Activated T-cell treated with anti-CD3 and anti-CD28 coated beads, Interleukin-2, amount 50 U/mL, for 4 hours (primary cell): ENCODE data around the gene CILP2. TPM values are rescaled to one million over a fixed set of nuclear protein-coding genes. Genes with fewer than 3 reads are reported as not detected.

Experiments
- ATAC-seq, 2 donors: fragments of 200-7000 bp; cut with Tn5 transposase; one replicate each; pipeline ENCODE4 v1.10.0; 2021
- DNase-seq: peaks from one replicate; pipeline ENCODE4 v3.0.0-alpha.2; 2020
- H3K27me3 Mint-ChIP-seq: one replicate; pipeline ENCODE4 v1.8.0; 2021; ENCODE audit warnings: low read depth, mixed read lengths
- H3K36me3 Mint-ChIP-seq: one replicate; pipeline ENCODE4 v1.8.0; 2022; ENCODE audit warnings: mixed read lengths; ENCODE audit not compliant: insufficient read depth
- H3K4me1 Mint-ChIP-seq: one replicate; pipeline ENCODE4 v1.8.0; 2021; ENCODE audit warnings: low read depth, mixed read lengths
- H3K4me3 Mint-ChIP-seq: one replicate; pipeline ENCODE4 v1.8.0; 2021; ENCODE audit warnings: mild to moderate bottlenecking, moderate library complexity, mixed read lengths
- H3K9me3 Mint-ChIP-seq: one replicate; pipeline ENCODE4 v1.8.0; 2021; ENCODE audit warnings: mixed read lengths
- total RNA-seq, 3 donors: library from RNA; stranded (reverse); gene quantifications; one replicate each; pipeline ENCODE4 v1.2.1, GENCODE V29; 2021

CILP2 gene
- total RNA-seq, 3 donors from 2014 or later, result 0.13 to 0.19 (median 0.18) TPM

DNA sequence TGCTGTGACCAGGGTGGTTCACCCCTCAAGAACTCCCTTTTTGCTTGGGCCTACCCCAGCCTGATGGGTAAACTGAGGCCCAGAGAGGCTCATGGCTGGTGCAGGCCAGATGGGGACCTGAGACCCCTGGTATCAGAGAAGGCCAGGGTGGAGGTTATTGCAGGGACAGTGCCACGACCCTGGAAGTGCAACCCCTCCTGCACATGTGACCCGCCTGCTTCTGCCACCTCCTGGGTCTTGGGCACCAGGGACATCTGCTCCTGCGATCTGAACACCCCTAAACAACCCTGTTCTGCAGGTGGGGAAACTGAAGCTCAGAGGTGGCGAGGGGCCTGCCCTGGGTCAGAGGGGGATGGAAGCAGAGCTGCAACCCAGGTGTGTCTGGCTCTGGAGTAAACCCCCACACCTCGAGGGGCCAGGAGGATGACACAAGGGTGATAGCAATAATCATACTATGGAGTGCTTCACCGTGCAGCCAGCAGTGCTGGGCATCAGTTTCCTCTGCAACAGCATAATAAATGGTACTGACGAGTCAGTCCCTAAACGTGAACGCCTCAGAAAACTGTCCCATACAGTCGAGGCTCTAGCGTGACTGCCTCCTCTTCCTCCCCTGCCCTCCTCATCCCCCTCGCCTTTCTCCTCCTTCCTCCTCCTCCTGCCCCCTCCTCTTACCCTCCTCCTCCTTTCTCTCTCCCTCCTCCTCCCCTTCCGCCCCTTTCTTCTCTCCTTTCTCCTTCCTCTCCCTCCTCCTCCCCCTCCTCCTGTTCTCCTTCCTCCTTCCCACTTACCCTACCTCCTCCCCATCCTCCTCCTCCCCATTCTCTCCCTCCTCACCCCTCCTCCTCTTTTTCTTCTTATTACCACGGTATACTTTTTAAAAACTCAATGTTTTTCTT, 5.0 kb upstream of the CILP2 start:
- H3K4me3 Mint-ChIP-seq, result no peak overlapping the region
- ATAC-seq, result no peak
- H3K27me3 Mint-ChIP-seq, result no peaks in the 10 kb centered on the region
- H3K4me1 Mint-ChIP-seq, result peaks cover 12% of the 10 kb centered on the region
- no peaks in the 10 kb centered on the region for H3K9me3 Mint-ChIP-seq
- peaks cover 3% of the 10 kb centered on the region for H3K36me3 Mint-ChIP-seq
- no peak for DNase-seq

DNA sequence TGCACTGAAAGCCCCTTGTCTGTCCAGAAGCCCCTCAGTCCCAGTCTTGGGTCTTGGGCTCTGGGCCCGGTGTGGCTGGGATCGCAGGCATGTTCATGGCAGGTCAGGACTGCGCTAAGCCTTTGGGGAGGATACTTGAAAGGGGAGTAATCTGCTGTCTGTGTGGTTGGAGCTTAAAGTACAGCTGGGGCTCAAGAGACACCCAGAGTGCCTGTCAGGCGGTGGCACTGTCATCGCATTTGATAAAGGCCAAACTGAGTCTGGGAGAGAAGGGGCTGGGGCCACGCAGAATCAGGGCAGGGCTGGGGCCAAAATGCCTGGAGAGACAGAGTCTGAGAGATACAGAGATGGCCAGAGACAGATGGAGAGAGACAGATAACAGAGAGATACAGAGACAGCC, 4.2 kb upstream of the CILP2 start:
- peaks cover 3% of the 10 kb centered on the region for H3K36me3 Mint-ChIP-seq
- peaks cover 17% of the 10 kb centered on the region for H3K4me1 Mint-ChIP-seq
- no peaks in the 10 kb centered on the region for H3K9me3 Mint-ChIP-seq
- no peak for DNase-seq
- H3K27me3 Mint-ChIP-seq, result peaks cover 4% of the 10 kb centered on the region
- no peak for ATAC-seq
- no peak overlapping the region for H3K4me3 Mint-ChIP-seq

DNA sequence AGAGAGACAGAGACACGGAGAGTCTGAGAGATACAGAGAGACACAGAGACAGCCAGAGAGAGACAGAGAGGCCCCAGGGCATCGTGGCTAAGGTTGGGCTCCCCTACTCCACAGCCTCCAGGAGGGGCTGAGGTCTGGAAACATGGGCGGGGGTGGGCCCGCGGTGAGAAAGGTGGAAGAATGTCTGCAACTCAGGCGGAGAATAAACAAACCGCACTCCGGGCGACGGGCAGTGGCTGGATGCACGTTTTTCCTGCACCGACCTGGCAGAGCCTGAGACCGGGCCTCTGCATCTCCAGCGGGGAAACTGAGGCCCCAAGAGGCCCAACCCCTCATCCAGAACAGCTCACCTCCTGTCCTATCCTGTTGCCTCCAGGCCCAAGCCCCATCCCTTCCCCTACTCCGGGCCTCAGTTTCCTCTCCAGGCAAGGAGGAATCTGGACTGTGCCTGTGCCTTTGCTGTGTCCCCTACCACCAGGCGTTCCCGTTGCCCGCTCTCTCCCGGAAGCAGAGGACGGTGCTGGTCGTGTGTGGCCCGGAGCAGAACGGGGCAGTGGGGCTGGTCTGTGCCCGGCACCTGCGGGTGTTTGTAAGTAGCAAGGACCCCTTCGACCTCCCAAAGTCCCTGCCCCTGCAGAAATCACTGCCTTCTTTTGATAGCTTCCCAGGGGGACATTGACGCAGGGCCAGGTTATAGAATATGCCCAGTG, 3.4 kb upstream of the CILP2 start:
- peaks cover 5% of the 10 kb centered on the region for H3K27me3 Mint-ChIP-seq

DNA sequence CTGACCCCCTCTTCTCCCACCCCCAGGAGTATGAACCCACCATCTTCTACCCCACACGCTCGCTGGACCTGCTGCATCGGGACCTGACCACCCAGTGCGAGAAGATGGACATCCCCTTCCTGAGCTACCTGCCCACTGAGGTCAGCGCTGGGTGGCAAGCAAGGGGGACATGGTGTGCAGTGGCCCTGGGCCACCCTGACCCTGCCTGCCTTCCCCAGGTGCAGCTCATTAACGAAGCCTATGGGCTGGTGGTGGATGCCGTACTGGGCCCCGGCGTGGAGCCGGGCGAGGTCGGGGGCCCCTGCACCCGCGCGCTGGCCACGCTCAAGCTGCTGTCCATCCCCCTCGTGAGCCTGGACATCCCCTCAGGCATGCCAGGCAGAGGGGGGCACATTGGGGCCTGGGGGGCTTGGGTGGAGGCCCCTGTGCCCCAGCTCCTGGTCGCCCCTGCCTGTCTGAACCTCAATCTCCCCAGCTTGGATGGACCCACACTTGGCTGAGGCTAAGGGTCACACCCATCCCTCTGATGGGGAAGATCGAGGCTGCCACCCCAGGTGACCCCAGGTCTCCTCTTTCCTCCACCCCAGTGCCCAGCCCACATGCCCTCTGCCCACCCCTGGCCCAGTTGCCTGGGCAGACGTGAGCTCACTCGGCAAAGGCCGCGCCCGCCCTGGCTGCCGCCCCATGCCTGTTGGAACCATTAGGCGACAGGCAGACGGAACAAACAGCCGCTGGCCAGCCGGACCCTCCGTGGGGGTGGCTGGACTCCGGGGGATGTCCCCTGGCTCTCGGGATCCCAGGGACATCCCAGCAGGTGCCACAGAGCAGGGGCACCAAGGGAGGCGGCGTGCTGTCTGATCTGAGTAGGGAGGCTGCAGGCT, 2.5 kb upstream of the CILP2 start:
- no peak overlapping the region for H3K4me3 Mint-ChIP-seq

More for the DNA sequence above, 3.4 kb upstream of the CILP2 start:
- Mint-ChIP-seq H3K9me3 (no peaks in the 10 kb centered on the region), H3K4me1 (peaks cover 21% of the 10 kb centered on the region), H3K36me3 (peaks cover 2% of the 10 kb centered on the region), H3K4me3 (peak overlapping the region; percentile 7)
- no peak for DNase-seq
- ATAC-seq, result no peak

DNA sequence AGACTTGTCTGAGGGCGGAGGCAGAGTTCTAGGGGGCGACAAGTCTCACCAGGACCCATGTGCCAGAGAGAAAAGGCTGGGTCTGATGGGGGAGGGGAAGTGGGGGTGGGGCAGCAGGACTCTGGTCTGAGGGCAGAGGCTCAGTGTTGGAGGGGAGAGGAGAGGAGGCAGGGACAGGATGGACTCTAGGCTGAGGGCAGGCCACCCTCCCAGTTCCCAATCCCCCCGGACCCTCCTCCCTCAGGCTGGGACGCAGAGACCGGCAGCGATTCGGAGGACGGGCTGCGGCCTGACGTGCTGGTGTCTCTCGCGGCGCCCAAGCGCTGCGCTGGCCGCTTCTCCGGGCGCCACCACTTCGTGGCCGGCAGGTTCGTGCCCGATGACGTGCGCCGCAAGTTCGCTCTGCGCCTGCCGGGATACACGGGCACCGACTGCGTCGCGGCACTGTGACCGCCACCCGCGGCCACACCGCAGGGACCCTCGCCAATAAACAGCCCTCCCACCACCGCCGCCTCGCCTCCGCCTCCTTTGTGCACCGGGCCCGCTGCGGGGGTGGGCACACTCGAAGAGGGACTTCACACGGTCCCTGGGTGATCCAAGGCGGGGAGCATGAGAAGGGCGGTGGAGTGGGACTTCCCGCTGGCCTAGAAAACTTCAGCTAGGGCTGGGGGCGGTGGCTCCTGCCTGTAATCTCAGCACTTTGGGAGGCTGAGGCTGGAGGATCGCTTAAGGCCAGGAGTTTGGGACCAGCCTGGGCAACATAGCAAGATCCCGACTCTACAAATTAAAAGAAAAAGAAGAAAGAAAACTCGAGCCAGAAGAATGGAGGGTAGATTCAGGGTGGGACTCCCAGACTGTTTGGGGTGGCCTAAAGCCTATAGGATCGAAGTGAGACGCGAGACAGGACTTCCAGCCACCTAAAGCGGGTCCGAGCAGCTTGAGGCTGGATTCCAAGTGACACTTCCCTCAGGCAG, 703 bp upstream of the CILP2 start:
- ATAC-seq (no peak), DNase-seq (peak; percentile 28)
- Mint-ChIP-seq H3K4me3 (peak overlapping the region; percentile 60), H3K36me3 (no peaks in the 10 kb centered on the region), H3K9me3 (no peaks in the 10 kb centered on the region), H3K4me1 (peaks cover 31% of the 10 kb centered on the region), H3K27me3 (peaks cover 5% of the 10 kb centered on the region)

More for the DNA sequence above, 2.5 kb upstream of the CILP2 start:
- DNase-seq, result no peak
- Mint-ChIP-seq H3K9me3 (no peaks in the 10 kb centered on the region), H3K36me3 (peaks cover 2% of the 10 kb centered on the region), H3K27me3 (peaks cover 5% of the 10 kb centered on the region), H3K4me1 (peaks cover 22% of the 10 kb centered on the region)
- ATAC-seq, result no peak

DNA sequence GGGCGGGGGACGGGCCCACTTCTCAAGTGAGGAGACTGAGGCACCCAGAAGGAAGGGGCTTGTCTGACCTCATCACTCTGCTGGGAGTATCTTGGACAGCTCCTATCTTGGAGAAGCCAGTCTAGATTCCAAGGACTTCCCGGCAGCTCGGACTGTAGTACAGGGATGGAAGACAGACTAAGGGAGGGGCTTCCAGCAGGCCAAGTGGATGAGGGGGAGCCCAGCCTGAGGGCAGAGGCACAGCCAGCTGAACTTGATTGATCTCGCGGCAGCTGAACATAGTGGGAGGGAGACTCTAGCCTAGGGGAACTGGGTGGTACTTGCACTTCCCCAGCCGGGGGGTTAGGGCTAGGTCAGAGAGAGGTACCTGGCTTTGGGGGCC, 711 bp downstream of the CILP2 start:
- no peaks in the 10 kb centered on the region for H3K36me3 Mint-ChIP-seq
- DNase-seq (no peak), ATAC-seq (no peak)
- H3K4me3 Mint-ChIP-seq, result peak overlapping the region; percentile 56
- peaks cover 33% of the 10 kb centered on the region for H3K4me1 Mint-ChIP-seq
- H3K9me3 Mint-ChIP-seq, result no peaks in the 10 kb centered on the region
- H3K27me3 Mint-ChIP-seq, result peaks cover 5% of the 10 kb centered on the region

DNA sequence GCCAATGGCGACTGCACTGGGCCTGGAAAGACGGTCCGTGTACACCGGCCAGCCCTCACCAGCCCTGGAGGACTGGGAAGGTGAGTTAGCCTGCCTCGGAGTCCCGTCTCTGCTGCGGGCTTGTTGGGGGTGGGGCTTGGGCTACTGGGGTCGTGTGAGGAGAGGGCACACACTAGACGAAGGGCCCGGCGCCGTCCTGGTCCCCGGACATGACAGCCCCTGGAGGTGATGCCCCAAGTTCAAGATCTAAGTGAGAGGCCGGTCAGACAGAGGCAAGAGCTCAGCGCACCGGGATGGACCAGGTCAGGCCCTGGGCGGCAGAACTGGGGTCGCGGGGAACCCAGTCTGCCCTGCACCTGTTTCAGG, 1.6 kb downstream of the CILP2 start:
- Mint-ChIP-seq H3K4me3 (no peak overlapping the region), H3K36me3 (no peaks in the 10 kb centered on the region), H3K27me3 (peaks cover 5% of the 10 kb centered on the region), H3K4me1 (peaks cover 28% of the 10 kb centered on the region), H3K9me3 (no peaks in the 10 kb centered on the region)
- no peak for ATAC-seq
- no peak for DNase-seq

DNA sequence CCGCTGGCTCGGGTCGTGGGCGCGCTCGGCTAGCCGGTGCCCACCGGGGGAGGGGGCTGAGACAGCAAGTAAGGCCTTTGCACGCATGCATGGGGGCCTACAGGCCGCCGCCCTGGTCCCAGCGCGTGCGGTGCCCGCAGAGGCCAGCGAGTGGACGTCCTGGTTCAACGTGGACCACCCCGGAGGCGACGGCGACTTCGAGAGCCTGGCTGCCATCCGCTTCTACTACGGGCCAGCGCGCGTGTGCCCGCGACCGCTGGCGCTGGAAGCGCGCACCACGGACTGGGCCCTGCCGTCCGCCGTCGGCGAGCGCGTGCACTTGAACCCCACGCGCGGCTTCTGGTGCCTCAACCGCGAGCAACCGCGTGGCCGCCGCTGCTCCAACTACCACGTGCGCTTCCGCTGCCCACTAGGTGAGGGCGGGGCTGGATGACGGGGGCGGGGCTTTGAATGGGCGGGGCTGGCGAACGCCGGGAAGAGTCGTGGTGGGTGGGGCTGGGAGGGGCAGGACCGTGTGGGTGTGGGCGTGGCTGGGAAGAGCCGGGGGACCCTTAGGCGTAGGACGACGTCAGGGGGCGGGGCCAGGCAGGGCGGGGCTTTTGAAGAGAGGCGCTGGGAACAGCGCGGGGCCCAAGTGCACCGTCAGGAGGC, 2.1 kb downstream of the CILP2 start:
- H3K36me3 Mint-ChIP-seq, result no peaks in the 10 kb centered on the region
- H3K9me3 Mint-ChIP-seq, result no peaks in the 10 kb centered on the region
- peak overlapping the region; percentile 62 for H3K4me3 Mint-ChIP-seq
- peaks cover 5% of the 10 kb centered on the region for H3K27me3 Mint-ChIP-seq
- ATAC-seq (peak; percentile 24 to 27), DNase-seq (peak; percentile 72)
- peaks cover 28% of the 10 kb centered on the region for H3K4me1 Mint-ChIP-seq

DNA sequence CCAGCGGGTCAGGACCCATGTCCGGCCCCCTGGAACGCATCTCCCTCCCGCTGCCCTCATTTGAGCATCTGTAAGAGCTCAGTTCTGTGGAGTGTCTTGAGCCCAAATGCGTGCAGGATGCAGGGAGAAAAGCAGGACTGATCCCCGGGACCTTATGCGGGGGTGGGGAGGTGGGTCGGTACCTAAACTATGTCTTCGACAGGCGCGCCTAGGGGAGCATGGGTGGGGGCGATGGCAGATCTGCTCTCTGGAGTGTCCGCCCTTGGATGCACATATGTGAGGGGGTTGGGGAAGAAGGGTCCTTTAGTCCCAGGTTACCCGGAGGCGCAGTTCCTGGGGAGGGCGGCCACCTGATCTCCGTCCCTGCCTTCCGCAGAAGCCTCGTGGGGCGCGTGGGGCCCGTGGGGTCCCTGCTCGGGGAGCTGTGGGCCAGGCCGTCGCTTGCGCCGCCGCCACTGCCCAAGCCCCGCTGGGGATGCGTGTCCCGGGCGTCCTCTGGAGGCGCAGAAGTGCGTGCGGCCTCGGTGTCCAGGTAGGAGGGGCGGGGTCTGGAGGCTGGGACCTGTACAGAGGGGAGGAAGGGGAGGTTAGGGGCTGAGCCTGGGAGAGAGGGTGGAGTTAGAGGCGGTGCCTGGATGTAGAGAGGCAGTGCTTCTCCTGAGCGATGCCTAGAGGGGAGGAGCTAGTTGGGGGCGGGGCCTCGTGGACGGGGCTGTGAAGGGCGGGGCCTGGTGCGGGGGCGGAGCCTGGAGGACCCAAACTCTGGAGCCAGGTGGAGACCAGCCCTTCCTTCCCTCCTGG, 2.9 kb downstream of the CILP2 start:
- peak; percentile 82 to 85 for ATAC-seq
- peak overlapping the region; percentile 62 for H3K4me3 Mint-ChIP-seq
- peak; percentile 70 for DNase-seq

DNA sequence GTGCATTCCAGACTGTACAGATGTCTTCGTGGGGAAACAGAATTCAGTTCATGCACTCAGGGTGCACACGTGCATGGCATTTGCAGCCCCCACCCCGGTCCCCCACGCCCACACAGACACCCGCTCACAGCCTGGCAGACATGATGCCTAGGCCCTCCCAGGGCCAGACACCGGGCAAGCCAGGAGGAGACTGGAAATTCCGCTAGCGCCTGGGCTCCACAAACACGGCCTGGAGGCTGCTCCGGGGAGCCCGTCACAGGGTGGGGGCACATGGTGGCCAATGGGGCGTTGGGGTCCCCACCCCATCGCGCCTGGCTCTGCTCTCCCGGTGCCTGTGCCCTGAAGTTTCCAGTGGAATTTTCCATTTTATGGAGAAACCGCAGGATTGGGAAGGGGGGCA, 3.6 kb downstream of the CILP2 start:
- Mint-ChIP-seq H3K4me1 (peaks cover 28% of the 10 kb centered on the region), H3K27me3 (peaks cover 5% of the 10 kb centered on the region), H3K4me3 (peak overlapping the region; percentile 52), H3K36me3 (no peaks in the 10 kb centered on the region), H3K9me3 (no peaks in the 10 kb centered on the region)
- DNase-seq, result peak; percentile 34
- ATAC-seq, result no peak

More for the DNA sequence above, 2.9 kb downstream of the CILP2 start:
- no peaks in the 10 kb centered on the region for H3K9me3 Mint-ChIP-seq
- H3K4me1 Mint-ChIP-seq, result peaks cover 28% of the 10 kb centered on the region
- H3K36me3 Mint-ChIP-seq, result no peaks in the 10 kb centered on the region
- peaks cover 5% of the 10 kb centered on the region for H3K27me3 Mint-ChIP-seq

DNA sequence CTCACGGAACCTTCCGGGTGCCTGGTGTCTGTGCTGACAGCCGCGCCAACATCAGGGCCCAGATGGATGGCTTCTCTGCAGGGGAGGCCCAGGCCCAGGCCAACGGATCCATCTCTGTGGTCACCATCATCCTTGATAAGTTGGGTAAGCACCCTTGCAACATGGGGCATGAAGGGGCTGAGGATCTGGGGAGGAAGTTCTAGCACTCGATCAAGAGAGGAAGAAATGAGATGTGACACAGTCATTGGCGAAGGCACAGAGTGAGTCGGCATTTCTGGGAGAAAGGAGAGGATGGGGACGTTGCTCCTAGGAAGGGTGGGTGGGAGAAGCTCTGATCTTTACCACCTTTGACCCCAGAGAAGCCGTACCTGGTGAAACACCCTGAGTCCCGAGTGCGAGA, 4.4 kb downstream of the CILP2 start:
- Mint-ChIP-seq H3K27me3 (peaks cover 5% of the 10 kb centered on the region), H3K4me3 (no peak overlapping the region), H3K36me3 (no peaks in the 10 kb centered on the region), H3K9me3 (no peaks in the 10 kb centered on the region), H3K4me1 (peaks cover 28% of the 10 kb centered on the region)
- no peak for DNase-seq
- ATAC-seq, result no peak

DNA sequence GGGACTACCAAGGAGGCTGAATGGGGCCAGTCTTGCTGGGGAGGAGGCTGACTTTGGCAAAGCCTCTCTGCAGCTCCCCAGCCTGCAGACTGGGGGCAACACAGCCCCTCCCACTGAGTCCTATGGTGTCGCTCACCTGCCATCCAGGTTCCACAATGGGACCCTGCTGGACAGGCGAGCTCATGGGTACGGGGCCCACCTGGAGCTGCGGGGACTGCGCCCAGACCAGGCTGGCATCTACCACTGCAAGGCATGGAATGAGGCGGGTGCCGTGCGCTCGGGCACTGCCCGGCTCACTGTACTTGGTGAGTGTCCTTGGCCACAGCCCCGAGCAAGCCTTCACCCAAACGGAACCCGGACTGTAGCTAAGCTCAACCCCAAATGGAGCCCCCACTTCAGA, 5.0 kb downstream of the CILP2 start:
- peaks cover 5% of the 10 kb centered on the region for H3K27me3 Mint-ChIP-seq
- DNase-seq, result no peak
- no peak overlapping the region for H3K4me3 Mint-ChIP-seq
- no peaks in the 10 kb centered on the region for H3K36me3 Mint-ChIP-seq
- no peak for ATAC-seq
- H3K4me1 Mint-ChIP-seq, result peaks cover 24% of the 10 kb centered on the region
- H3K9me3 Mint-ChIP-seq, result no peaks in the 10 kb centered on the region
